GM12865 (cell line): ENCODE results near the gene CERS6.
A peak's percentile ranks its signal among the peaks of the same experiment; 100 is the strongest.

ENCODE experiments used
- DNase-seq: peaks from one replicate; pipeline ENCODE4 v3.0.0; 2010; ENCODE audit warnings: low read depth
- H3K4me3 ChIP-seq: 2 replicates; pipeline ENCODE4 v1.5.1; 2011; ENCODE audit warnings: mild to moderate bottlenecking, low read depth, low read length, control low read depth
- CTCF ChIP-seq: IDR thresholded peaks from 2 replicates; pipeline ENCODE4 v1.5.1; 2011; ENCODE audit warnings: low read length, control low read depth, low read depth, inconsistent platforms; ENCODE audit not compliant: insufficient read depth; ENCODE audit errors: missing control alignments

The CERS6 gene

DNA sequence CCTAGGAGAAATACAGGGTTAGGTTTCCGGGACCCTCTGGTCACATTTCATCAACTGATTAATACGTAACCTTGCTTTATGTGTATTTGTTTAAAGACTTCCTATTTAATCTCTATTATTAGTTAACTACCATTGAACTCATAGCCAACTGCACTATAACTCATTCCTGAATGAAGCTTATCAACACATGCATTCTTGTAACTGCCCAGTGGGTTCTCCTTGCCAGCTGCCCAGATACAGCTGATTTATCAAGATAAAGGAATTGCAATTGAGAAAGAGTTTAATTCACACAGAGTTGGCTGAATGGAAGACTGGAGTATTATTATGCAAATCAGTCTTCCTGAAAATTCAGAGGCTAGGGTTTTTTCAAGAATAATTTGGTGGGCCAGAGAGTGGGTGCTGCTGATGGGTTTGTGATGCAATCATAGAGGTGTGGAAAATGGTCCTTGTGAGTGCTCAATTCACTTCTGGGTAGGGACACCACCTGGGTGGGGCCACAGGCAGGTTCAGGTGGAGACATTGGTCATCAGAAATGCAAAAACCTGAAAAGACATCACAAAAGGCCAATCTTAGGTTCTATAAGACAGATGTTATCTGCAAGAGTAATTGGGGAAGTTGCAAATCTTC lies 325.2 kb downstream of the CERS6 start:
- DNase-seq: no peak
- no peak overlapping the region for H3K4me3 ChIP-seq
- TF ChIP-seq CTCF: no peak

GRCh38 chr2:168782271-168782670 lies 326.2 kb downstream of the CERS6 start:
- H3K4me3 ChIP-seq: no peak overlapping the region
- DNase-seq: no peak
- no peak for TF ChIP-seq CTCF

DNA sequence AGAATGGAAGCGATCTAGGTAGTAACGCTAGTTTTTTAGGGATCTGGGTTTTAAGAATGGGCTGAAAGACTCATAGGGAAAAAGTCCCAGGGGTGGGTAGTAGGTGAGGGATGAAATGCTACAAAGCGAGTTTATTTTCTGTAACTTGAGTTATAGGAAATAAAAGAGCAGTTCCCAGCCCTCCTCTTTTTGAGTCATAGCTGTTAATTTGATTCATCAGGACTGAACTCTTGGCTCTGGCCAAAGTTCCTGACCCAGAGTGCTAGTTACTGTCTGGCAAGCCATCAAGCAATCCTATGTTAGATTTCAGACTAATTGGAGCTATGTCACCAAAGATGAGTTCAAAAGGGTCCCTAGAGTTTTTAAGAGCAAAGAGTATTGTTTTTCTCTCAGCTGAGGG lies 328.9 kb downstream of the CERS6 start:
- no peak for TF ChIP-seq CTCF
- no peak for DNase-seq
- no peak overlapping the region for H3K4me3 ChIP-seq

- H3K4me3 ChIP-seq: no peak overlapping the region
- TF ChIP-seq CTCF: no peak
- DNase-seq: no peak
Measured at GRCh38 chr2:168787098-168787781, 331.2 kb downstream of the CERS6 start.

DNA sequence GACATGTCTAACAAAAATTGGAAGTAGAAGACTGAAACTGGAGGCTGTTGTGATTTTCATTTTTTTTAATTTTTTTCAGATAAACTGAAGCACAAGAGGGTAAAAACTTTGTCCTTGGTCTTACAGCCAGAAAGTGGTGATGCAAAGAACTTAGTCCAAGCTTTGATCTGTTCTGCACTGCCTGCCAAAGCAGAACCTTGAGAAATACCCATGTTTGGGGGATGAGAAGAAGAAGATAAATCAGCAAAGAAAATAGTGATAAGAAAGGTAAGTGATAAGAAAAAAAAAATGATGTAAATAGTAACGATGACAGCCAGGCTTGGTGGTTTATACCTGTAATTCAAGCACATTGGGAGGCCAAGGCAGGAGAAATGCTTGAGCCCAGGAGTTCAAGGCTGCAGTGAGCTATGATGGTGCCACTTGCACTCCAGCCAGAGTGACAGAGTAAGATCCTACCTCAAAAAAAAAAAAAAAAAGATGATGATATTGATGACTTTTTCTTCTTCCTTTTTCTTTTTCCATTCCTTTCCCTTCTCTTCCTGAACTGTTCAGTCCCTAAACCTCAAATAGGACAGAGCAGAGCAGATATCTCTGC lies 331.8 kb downstream of the CERS6 start:
- no peak overlapping the region for H3K4me3 ChIP-seq
- DNase-seq: no peak
- no peak for TF ChIP-seq CTCF

DNA sequence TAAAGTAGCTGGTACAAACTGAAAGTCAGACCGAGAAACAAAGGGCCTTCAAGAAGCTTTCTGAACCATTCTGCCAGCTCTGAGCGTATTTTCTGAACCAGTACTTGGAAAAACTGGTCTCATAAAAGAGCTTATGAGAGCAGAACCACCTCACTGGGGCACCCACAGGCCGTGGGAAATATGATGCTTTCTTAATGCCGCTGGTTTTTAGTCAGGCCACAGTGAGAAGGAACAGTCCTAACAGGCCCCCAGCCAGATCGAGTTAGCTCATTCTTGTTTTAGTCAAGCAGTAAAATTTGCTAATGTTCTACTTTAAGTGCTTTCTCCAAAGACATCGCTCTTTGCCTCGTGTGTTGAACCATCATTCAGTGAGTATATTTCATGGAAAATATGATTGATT lies 333.7 kb downstream of the CERS6 start:
- H3K4me3 ChIP-seq: no peak overlapping the region
- no peak for TF ChIP-seq CTCF
- DNase-seq: peak; percentile 8
